Esophagus squamous epithelium (tissue), 4 donors: ENCODE data around the gene NTPCR.
A peak's percentile ranks its signal among the peaks of the same experiment; 100 is the strongest.

Source experiments
- CTCF ChIP-seq, 6 experiments: fragments of 450-650 bp in 4 of 6; fragments of 200-600 bp in 2 of 6; sonication (generic) in 2 of 6; IDR thresholded peaks; one replicate each; pipeline ENCODE4 v1.5.1; 2016 to 2019; ENCODE audit warnings: antibody characterized with exemption in 6 of 6, mild to moderate bottlenecking in 4 of 6, moderate library complexity in 4 of 6
- POLR2A ChIP-seq, 4 donors: fragments of 450-650 bp; IDR thresholded peaks; one replicate each; pipeline ENCODE4 v1.6.1; 2017; ENCODE audit warnings: antibody characterized with exemption in 4 of 4, mild to moderate bottlenecking in 4 of 4, moderate library complexity in 3 of 4

DNA sequence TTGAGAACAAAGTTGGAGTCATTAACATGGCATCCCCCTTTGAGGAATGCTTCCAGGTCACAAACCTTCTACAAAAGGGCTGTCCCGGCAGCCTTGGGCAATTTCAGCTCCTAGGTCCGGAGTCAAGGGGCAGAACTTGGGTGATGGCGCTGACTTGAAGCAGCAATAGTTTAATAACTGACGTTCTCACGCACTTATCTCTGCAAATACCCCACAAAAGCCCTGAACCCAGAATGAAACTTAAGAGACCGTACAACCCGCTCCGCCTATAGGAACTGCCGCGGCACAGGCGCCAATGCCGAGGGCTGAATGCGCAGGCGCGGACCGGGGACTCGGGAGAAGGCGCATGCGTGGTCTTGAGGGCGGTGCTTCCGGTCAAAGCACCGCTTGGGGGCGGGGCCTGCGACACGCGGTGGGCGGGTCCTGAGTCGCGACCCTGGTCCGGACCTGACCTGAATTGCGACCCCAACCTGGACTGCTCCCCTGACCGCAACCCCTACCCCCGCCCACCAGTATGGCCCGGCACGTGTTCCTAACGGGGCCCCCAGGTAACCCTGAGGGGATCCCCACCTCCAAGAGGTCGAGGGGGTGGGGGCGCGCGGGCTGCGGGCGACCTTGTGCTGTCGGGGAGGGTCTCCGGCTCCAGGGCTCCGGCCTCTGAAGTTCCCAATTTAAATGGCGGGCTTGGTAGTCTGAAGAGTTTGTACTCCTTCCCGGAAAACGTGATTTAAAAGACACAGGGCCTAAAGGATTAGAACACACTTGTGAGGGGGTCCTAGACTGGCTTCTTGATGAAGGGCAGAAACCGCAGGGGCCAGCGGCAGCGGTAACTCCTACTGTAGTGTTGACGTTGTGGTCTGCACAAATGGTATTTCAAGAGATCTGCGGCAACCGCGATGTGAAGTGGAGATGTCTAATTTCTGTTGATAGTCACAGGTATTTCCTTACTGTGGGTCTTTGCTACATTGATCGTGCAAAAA is at the start of gene NTPCR:
- TF ChIP-seq CTCF (IDR thresholded peaks at IDR 0.05) (peak in 3 of 6 experiments; percentile 20 to 23 (median 21)), POLR2A (IDR thresholded peaks at IDR 0.05) (peak in 2 of 4 donors; percentile 9 to 43)
